HepG2 (cell line): ENCODE data around the gene SREBF1. TPM values are rescaled to one million over a fixed set of nuclear protein-coding genes. Genes with fewer than 3 reads are reported as not detected.

Experiments
- ATAC-seq: fragments of 200-7000 bp; cut with Tn5 transposase; 3 replicates; pipeline ENCODE4 v1.9.1; 2020; ENCODE audit warnings: mild to moderate bottlenecking, moderate library complexity
- BruUV-seq: library from RNA; stranded (reverse); fragments of 400-500 nt; replicated peaks from 2 replicates; lab custom pipeline; 2021; lab: Mats Ljungman, UMichigan
- CTCF ChIA-PET: fragments of 300-600 bp; formaldehyde crosslinking; extraction: SDS; loops from one replicate; lab custom pipeline; 2021; ENCODE audit warnings: low total read pairs, inconsistent platforms, low intra/inter-chr PET ratio; lab: Yijun Ruan, JAX
- POLR2A ChIA-PET: fragments of 350-600 bp; sonication (Branson Sonifier 250); formaldehyde crosslinking; loops from one replicate; lab custom pipeline; 2020; ENCODE audit warnings: antibody characterized with exemption, inconsistent platforms; lab: Yijun Ruan, JAX
- DNase-seq: peaks from one replicate; pipeline ENCODE4 v3.0.0-alpha.2; 2015; ENCODE audit warnings: low spot score
- FAIRE-seq: peaks from 3 replicates; lab custom pipeline; 2011; peaks lifted over from hg19 to GRCh38; lab: Jason Lieb, UNC
- H2AFZ ChIP-seq: one replicate; pipeline ENCODE4 v1.6.1; 2011; ENCODE audit warnings: low read length, inconsistent platforms
- H3K27ac ChIP-seq: fragments of 300-600 bp; 3 replicates; pipeline ENCODE4 v1.8.0; 2011; ENCODE audit warnings: mixed run types, mild to moderate bottlenecking, mixed read lengths, low read length, inconsistent platforms; ENCODE audit not compliant: insufficient read depth; ENCODE audit errors: extremely low read length
- H3K27me3 ChIP-seq, 2 experiments: fragments of 200-600 bp in 1 of 2; 2 replicates in 1 of 2; 3 replicates in 1 of 2; pipeline versions ENCODE4 v1.6.0 to v1.8.0; 2011; ENCODE audit warnings: low read length in 2 of 2, mild to moderate bottlenecking in 2 of 2, moderate library complexity in 2 of 2, inconsistent platforms in 1 of 2; ENCODE audit not compliant: insufficient read depth in 2 of 2, control insufficient read depth in 1 of 2
- H3K36me3 ChIP-seq, 2 experiments: fragments of 200-600 bp in 1 of 2; replicated peaks in 1 of 2; 2 replicates in 1 of 2; 3 replicates in 1 of 2; pipeline versions ENCODE4 v1.5.1 to v1.8.0; 2011; ENCODE audit warnings: low read length in 2 of 2, inconsistent platforms in 1 of 2; ENCODE audit not compliant: insufficient read depth in 2 of 2, control insufficient read depth in 1 of 2
- H3K4me1 ChIP-seq: 2 replicates; pipeline ENCODE4 v1.5.1; 2012; ENCODE audit warnings: low read length, inconsistent platforms; ENCODE audit not compliant: insufficient read depth
- H3K4me2 ChIP-seq: 2 replicates; pipeline ENCODE4 v1.6.0; 2011; ENCODE audit warnings: low read depth, low read length, inconsistent platforms
- H3K4me3 ChIP-seq, 3 experiments: fragments of 200-600 bp in 1 of 3; sonication (generic), shearing (Covaris generic) in 1 of 3; replicated peaks in 1 of 3; 2 replicates each; pipeline ENCODE4 v1.5.1; 2011 to 2016; ENCODE audit warnings: low read length in 3 of 3, inconsistent platforms in 2 of 3, low read depth in 2 of 3, mild to moderate bottlenecking in 2 of 3, control low read depth in 1 of 3, mixed read lengths in 1 of 3; ENCODE audit not compliant: insufficient read depth in 1 of 3
- H3K79me2 ChIP-seq: one replicate; pipeline ENCODE4 v1.6.1; 2011; ENCODE audit warnings: low read length, inconsistent platforms; ENCODE audit not compliant: insufficient read depth
- H3K9ac ChIP-seq: 2 replicates; pipeline ENCODE4 v1.6.0; 2011; ENCODE audit warnings: mild to moderate bottlenecking, low read depth, low read length, inconsistent platforms; ENCODE audit not compliant: insufficient read depth
- H3K9me3 ChIP-seq: 2 replicates; pipeline ENCODE4 v1.5.1; 2012; ENCODE audit warnings: mild to moderate bottlenecking, low read length
- H4K20me1 ChIP-seq: 2 replicates; pipeline ENCODE4 v1.6.0; 2011; ENCODE audit warnings: inconsistent platforms, mild to moderate bottlenecking, low read length, moderate library complexity; ENCODE audit not compliant: insufficient read depth
- AGO2 ChIP-seq: fragments of 200-400 bp; formaldehyde crosslinking; optimal IDR thresholded peaks from 2 replicates; pipeline ENCODE3; 2017; ENCODE audit warnings: mild to moderate bottlenecking, low read depth, low read length, moderate library complexity
- HOMEZ ChIP-seq: IDR thresholded peaks from 2 replicates; pipeline ENCODE4 v1.6.1; 2016; ENCODE audit warnings: low read depth
- RBM39 ChIP-seq: fragments of 200-400 bp; formaldehyde crosslinking; IDR thresholded peaks from one replicate; pipeline ENCODE4 v1.6.1; 2018; ENCODE audit warnings: antibody characterized with exemption, mild to moderate bottlenecking, low read depth, low read length; ENCODE audit not compliant: poor library complexity, severe bottlenecking
- ZNF121 ChIP-seq: sonication (generic); formaldehyde crosslinking; IDR thresholded peaks from 2 replicates; pipeline ENCODE4 v1.5.0; 2020; ENCODE audit warnings: mild to moderate bottlenecking, missing genetic modification reagents
- ZNF816 ChIP-seq: sonication (generic); formaldehyde crosslinking; IDR thresholded peaks from 2 replicates; pipeline ENCODE4 v1.8.0; 2022; ENCODE audit warnings: missing genetic modification reagents, mild to moderate bottlenecking, borderline replicate concordance
- WGBS: methylation state at CpG from one replicate; pipeline ENCODE4 v1.1.6; 2017; ENCODE audit warnings: low lambda C conversion rate; 5-methylcytosine and 5-hydroxymethylcytosine counted together
- in situ Hi-C: cut with HindIII; loops from 2 replicates; pipeline ENCODE4 v1.10.0; 2017; ENCODE audit warnings: low pct_unique_long_range_greater_than_20kb; ENCODE audit not compliant: extremely low pct_ligation_motif_present
- intact Hi-C: fragments of 100-400 bp; cut with micrococcal nuclease; formaldehyde crosslinking; loops from one replicate; pipeline ENCODE4 v1.10.0; 2022; ENCODE audit not compliant: unreplicated experiment
- polyA plus RNA-seq, 8 experiments: library from polyadenylated mRNA; depleted of rRNA in 3 of 8; stranded (reverse) in 7 of 8; unstranded in 1 of 8; fragments of >200 nt; fragmentation: Illumina TruSeq in 4 of 8; extraction: Trizol in 4 of 8; gene quantifications; 2 replicates each; pipeline versions ENCODE4 v1.2.1 to v1.2.3, GENCODE V29; 2011 to 2016; ENCODE audit warnings: low read depth in 4 of 8, missing spikeins in 1 of 8, mixed read lengths in 1 of 8; ENCODE audit not compliant: insufficient read depth in 1 of 8
- total RNA-seq, 5 experiments: library from RNA; depleted of rRNA; stranded (reverse); fragments of >200 nt; fragmentation: Illumina TruSeq; extraction: Trizol; gene quantifications; 2 replicates each; pipeline ENCODE4 v1.2.3, GENCODE V29; 2016; ENCODE audit warnings: low read depth in 1 of 5

The SREBF1 gene
- total and polyA plus RNA-seq, 2 of the 13 experiments (the other 11 are each of a cell fraction or from before 2014, with no cell fraction given), result 34.3 to 38.0 TPM

DNA sequence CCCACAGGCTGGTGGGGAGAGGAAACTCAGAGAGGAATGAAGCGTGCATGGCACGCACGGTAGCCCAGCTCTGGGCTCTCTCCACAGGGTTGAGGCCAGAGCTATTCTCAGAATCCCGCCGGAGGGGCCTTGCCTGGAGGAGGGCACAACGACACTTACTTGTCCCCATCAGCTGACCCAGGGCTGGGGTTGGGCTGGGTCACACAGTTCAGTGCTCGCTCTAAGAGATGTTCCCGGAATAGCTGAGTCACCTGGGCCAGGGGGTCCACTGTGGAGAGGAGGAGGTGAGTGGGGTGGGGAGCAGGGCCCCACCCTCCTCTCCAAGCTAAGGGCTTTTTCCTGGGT, 21.8 kb downstream of the SREBF1 start:
- H3K4me2 ChIP-seq, result no peak overlapping the region
- no peaks in the 10 kb centered on the region for H3K27me3 ChIP-seq
- in situ Hi-C loops, result no loop called here
- peak overlapping the region; percentile 18 for H3K27ac ChIP-seq
- POLR2A ChIA-PET, result interaction anchor here (1.0 to 1.5 kb wide), 2 partner anchors 21 to 22 kb away, joined by 3 to 5 read pairs; partner anchors contain the start of gene SREBF1
- no peaks in the 10 kb centered on the region for H3K9me3 ChIP-seq
- no peak for ATAC-seq
- H3K4me1 ChIP-seq, result peaks cover 45% of the 10 kb centered on the region
- no peak overlapping the region for H2AFZ ChIP-seq
- no peaks in the 10 kb centered on the region for H3K79me2 ChIP-seq
- BruUV-seq, result no TSS peak
- H3K4me3 ChIP-seq, result no peak overlapping the region
- WGBS, result 100% methylated on average over 4 of the region's 8 CpGs
- no peak overlapping the region for H3K9ac ChIP-seq
- DNase-seq, result no peak
- CTCF ChIA-PET, result no interaction called here
- peaks cover 51 to 63% of the 10 kb centered on the region in 2 experiments; a peak in 4 of 5 replicates for H3K36me3 ChIP-seq
- no peak for FAIRE-seq
- TF ChIP-seq HOMEZ (no peak), ZNF121 (CRISPR knock-in tag) (no peak)
- peaks cover 26% of the 10 kb centered on the region; the same call in 1 of the 2 replicates for H4K20me1 ChIP-seq
- intact Hi-C loops, result no loop called here

DNA sequence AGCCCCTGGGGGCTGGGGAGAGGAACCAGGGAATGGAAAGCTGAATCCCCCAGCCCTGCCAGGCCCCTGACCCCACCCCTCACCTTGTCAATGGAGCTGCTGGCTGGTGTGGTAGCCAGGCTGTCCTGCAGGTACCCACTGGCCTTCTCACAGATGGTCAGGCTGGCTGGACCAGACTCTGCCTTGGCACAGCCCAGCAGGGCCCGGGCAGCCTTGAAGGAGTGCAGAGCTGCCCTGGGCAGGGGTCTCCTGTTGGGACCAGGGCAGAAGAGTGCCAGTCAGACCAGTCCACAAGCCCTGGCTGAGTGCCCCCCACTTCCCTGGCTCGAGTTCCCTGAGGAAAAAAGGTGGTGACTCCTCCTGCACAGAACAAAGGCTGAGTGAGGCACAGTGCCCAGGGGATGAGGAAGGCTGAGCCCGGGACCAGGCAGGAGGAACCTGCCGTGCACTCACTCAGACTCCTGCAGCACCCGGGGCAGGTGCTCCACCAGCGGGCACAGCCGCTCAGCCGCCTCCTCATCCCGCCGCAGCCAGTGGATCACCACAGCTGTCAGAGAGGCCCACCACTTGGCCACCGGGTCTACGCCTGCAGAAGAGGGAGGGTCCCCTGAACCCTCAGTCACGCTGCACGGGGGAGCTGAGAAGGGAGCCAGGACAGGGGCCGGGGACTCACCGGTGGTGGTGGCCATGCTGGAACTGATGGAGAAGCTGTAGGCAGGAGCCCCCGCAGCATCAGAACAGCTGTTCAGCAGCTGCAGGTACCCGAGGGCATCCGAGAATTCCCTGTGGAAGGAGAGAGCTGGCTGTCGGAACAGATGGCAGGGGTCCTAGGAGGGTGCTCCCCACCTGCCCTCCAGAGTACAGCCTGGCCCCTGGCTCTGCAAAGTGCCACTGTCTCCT, 22.4 kb downstream of the SREBF1 start:
- Histone ChIP-seq H3K4me2 (no peak overlapping the region), H3K27me3 (no peaks in the 10 kb centered on the region), H3K79me2 (no peaks in the 10 kb centered on the region), H3K9me3 (no peaks in the 10 kb centered on the region), H3K9ac (no peak overlapping the region), H3K36me3 (peaks cover 46 to 57% of the 10 kb centered on the region in 2 experiments; a peak in 4 of 5 replicates), H2AFZ (no peak overlapping the region), H3K4me3 (no peak overlapping the region), H3K4me1 (peaks cover 39% of the 10 kb centered on the region), H4K20me1 (peaks cover 20% of the 10 kb centered on the region; the same call in 1 of the 2 replicates), H3K27ac (no peak overlapping the region)
- no TSS peak for BruUV-seq
- CTCF ChIA-PET, result interaction anchor here (3.6 kb wide), 1 partner anchor 45 kb away, joined by 53 read pairs; no protein-coding TSS in a partner anchor
- no peak for DNase-seq
- FAIRE-seq, result no peak
- POLR2A ChIA-PET, result interaction anchor here (1.0 to 1.5 kb wide), 2 partner anchors 22 to 23 kb away, joined by 3 to 5 read pairs; partner anchors contain the start of gene SREBF1
- intact Hi-C loops, result no loop called here
- WGBS, result 100% methylated on average over 12 of the region's 20 CpGs
- no peak for ATAC-seq
- in situ Hi-C loops, result loop anchor here (5.0 kb wide), 1 partner anchor 48 kb away; no protein-coding TSS in a partner anchor
- TF ChIP-seq ZNF816, result no peak
- peak; percentile 3 for TF ChIP-seq AGO2
- no peak for TF ChIP-seq RBM39
